SK-N-SH treated with all-trans-retinoic acid at 6 μM for 48 hours (cell line): ENCODE data around the gene ZCCHC2.

ENCODE experiments used
- ATAC-seq: fragments of 200-7000 bp; cut with Tn5 transposase; 3 replicates; pipeline ENCODE4 v1.9.1; 2020; ENCODE audit warnings: mild to moderate bottlenecking, moderate library complexity
- ARNTL ChIP-seq: fragments of 450-650 bp; formaldehyde crosslinking; IDR thresholded peaks from 2 replicates; pipeline ENCODE4 v1.5.0; 2020; ENCODE audit warnings: low read depth, mild to moderate bottlenecking, moderate library complexity, borderline replicate concordance
- BACH2 ChIP-seq: fragments of 250-450 bp; sonication (Bioruptor Pico); IDR thresholded peaks from 2 replicates; pipeline ENCODE4 v1.9.0; 2021; ENCODE audit warnings: mild to moderate bottlenecking, borderline replicate concordance
- CSDC2 ChIP-seq: fragments of 250-450 bp; sonication (Bioruptor Pico); IDR thresholded peaks from 2 replicates; pipeline ENCODE4 v1.5.0; 2020; ENCODE audit warnings: mild to moderate bottlenecking, moderate library complexity
- CSRNP3 ChIP-seq: fragments of 250-450 bp; sonication (Bioruptor Pico); IDR thresholded peaks from 2 replicates; pipeline ENCODE4 v1.5.1; 2021; ENCODE audit warnings: mild to moderate bottlenecking, moderate library complexity
- ESRRG ChIP-seq: fragments of 250-450 bp; sonication (Bioruptor Pico); IDR thresholded peaks from 2 replicates; pipeline ENCODE4 v1.6.1; 2021; ENCODE audit warnings: mild to moderate bottlenecking
- GLIS3 ChIP-seq: fragments of 250-450 bp; sonication (Bioruptor Pico); IDR thresholded peaks from 2 replicates; pipeline ENCODE4 v1.5.0; 2020; ENCODE audit warnings: mild to moderate bottlenecking, moderate library complexity
- ISL1 ChIP-seq: fragments of 250-450 bp; sonication (Bioruptor Pico); IDR thresholded peaks from 2 replicates; pipeline ENCODE4 v2.1.2; 2022; ENCODE audit warnings: mild to moderate bottlenecking, moderate library complexity
- OSR1 ChIP-seq: fragments of 250-450 bp; sonication (Bioruptor Pico); IDR thresholded peaks from 2 replicates; pipeline ENCODE4 v1.8.0; 2022; ENCODE audit warnings: moderate library complexity, mild to moderate bottlenecking, inconsistent platforms
- PATZ1 ChIP-seq: fragments of 250-450 bp; sonication (Bioruptor Pico); IDR thresholded peaks from 2 replicates; pipeline ENCODE4 v1.8.0; 2020; ENCODE audit warnings: mild to moderate bottlenecking, moderate library complexity, borderline replicate concordance
- PPARA ChIP-seq: fragments of 250-450 bp; sonication (Bioruptor Pico); IDR thresholded peaks from 2 replicates; pipeline ENCODE4 v1.5.0; 2020; ENCODE audit warnings: mild to moderate bottlenecking, borderline replicate concordance
- RARB ChIP-seq: fragments of 250-450 bp; sonication (Bioruptor Pico); IDR thresholded peaks from 2 replicates; pipeline ENCODE4 v1.8.0; 2021; ENCODE audit warnings: mild to moderate bottlenecking, moderate library complexity
- SNAI2 ChIP-seq: fragments of 250-450 bp; sonication (Bioruptor Pico); IDR thresholded peaks from 2 replicates; pipeline ENCODE4 v1.5.0; 2020; ENCODE audit warnings: mild to moderate bottlenecking, moderate library complexity
- TCF4 ChIP-seq: fragments of 250-450 bp; sonication (Bioruptor Pico); IDR thresholded peaks from 2 replicates; pipeline ENCODE4 v1.8.0; 2021; ENCODE audit warnings: mild to moderate bottlenecking, moderate library complexity, borderline replicate concordance
- TOX ChIP-seq: fragments of 250-450 bp; sonication (Bioruptor Pico); IDR thresholded peaks from 2 replicates; pipeline ENCODE4 v1.8.0; 2021; ENCODE audit warnings: mild to moderate bottlenecking, moderate library complexity, borderline replicate concordance
- ZC3H10 ChIP-seq: fragments of 250-450 bp; sonication (Bioruptor Pico); IDR thresholded peaks from 2 replicates; pipeline ENCODE4 v1.5.1; 2021; ENCODE audit warnings: mild to moderate bottlenecking, moderate library complexity
- ZFP3 ChIP-seq: fragments of 250-450 bp; sonication (Bioruptor Pico); IDR thresholded peaks from 2 replicates; pipeline ENCODE4 v1.5.0; 2020; ENCODE audit warnings: mild to moderate bottlenecking, moderate library complexity
- ZFP30 ChIP-seq: fragments of 450-650 bp; formaldehyde crosslinking; IDR thresholded peaks from 2 replicates; pipeline ENCODE4 v1.5.0; 2022; ENCODE audit warnings: mild to moderate bottlenecking, moderate library complexity
- ZNF70 ChIP-seq: fragments of 450-650 bp; formaldehyde crosslinking; IDR thresholded peaks from 2 replicates; pipeline ENCODE4 v1.5.0; 2020; ENCODE audit warnings: mild to moderate bottlenecking, moderate library complexity
- ZNF8 ChIP-seq: fragments of 450-650 bp; formaldehyde crosslinking; IDR thresholded peaks from 2 replicates; pipeline ENCODE4 v1.5.0; 2020; ENCODE audit warnings: mild to moderate bottlenecking, moderate library complexity
- TF ChIP-seq, protein P1 (sequence below): fragments of 250-450 bp; sonication (Bioruptor Pico); IDR thresholded peaks from 2 replicates; pipeline ENCODE4 v1.5.1; 2020; ENCODE audit warnings: low read depth, mild to moderate bottlenecking, moderate library complexity
- TF ChIP-seq, protein P2 (sequence below): fragments of 250-450 bp; sonication (Bioruptor Pico); IDR thresholded peaks from 2 replicates; pipeline ENCODE4 v1.5.0; 2020; ENCODE audit warnings: mild to moderate bottlenecking, moderate library complexity
- TF ChIP-seq, protein P3 (sequence below): fragments of 250-450 bp; sonication (Bioruptor Pico); IDR thresholded peaks from 2 replicates; pipeline ENCODE4 v1.8.0; 2021; ENCODE audit warnings: low read depth, mild to moderate bottlenecking, moderate library complexity, borderline replicate concordance

Gene ZCCHC2

GRCh38 chr18:62512996-62513395 is 9.8 kb upstream of the ZCCHC2 start:
- ATAC-seq: no peak
- TF ChIP-seq ESRRG (CRISPR knock-in tag) (no peak), ZC3H10 (CRISPR knock-in tag) (no peak), ARNTL (CRISPR knock-in tag) (no peak), PPARA (CRISPR knock-in tag) (no peak), CSDC2 (no peak), GLIS3 (no peak), PATZ1 (CRISPR knock-in tag) (no peak), BACH2 (CRISPR knock-in tag) (no peak), OSR1 (CRISPR knock-in tag) (no peak), ZNF8 (CRISPR knock-in tag) (no peak), ZFP30 (CRISPR knock-in tag) (no peak)
- TF ChIP-seq, protein P1, sequence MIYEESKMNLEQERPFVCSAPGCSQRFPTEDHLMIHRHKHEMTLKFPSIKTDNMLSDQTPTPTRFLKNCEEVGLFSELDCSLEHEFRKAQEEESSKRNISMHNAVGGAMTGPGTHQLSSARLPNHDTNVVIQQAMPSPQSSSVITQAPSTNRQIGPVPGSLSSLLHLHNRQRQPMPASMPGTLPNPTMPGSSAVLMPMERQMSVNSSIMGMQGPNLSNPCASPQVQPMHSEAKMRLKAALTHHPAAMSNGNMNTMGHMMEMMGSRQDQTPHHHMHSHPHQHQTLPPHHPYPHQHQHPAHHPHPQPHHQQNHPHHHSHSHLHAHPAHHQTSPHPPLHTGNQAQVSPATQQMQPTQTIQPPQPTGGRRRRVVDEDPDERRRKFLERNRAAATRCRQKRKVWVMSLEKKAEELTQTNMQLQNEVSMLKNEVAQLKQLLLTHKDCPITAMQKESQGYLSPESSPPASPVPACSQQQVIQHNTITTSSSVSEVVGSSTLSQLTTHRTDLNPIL (CRISPR knock-in tag): no peak
- TF ChIP-seq, protein P2, sequence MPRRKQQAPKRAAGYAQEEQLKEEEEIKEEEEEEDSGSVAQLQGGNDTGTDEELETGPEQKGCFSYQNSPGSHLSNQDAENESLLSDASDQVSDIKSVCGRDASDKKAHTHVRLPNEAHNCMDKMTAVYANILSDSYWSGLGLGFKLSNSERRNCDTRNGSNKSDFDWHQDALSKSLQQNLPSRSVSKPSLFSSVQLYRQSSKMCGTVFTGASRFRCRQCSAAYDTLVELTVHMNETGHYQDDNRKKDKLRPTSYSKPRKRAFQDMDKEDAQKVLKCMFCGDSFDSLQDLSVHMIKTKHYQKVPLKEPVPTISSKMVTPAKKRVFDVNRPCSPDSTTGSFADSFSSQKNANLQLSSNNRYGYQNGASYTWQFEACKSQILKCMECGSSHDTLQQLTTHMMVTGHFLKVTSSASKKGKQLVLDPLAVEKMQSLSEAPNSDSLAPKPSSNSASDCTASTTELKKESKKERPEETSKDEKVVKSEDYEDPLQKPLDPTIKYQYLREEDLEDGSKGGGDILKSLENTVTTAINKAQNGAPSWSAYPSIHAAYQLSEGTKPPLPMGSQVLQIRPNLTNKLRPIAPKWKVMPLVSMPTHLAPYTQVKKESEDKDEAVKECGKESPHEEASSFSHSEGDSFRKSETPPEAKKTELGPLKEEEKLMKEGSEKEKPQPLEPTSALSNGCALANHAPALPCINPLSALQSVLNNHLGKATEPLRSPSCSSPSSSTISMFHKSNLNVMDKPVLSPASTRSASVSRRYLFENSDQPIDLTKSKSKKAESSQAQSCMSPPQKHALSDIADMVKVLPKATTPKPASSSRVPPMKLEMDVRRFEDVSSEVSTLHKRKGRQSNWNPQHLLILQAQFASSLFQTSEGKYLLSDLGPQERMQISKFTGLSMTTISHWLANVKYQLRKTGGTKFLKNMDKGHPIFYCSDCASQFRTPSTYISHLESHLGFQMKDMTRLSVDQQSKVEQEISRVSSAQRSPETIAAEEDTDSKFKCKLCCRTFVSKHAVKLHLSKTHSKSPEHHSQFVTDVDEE (CRISPR knock-in tag): no peak
- TF ChIP-seq, protein P3, sequence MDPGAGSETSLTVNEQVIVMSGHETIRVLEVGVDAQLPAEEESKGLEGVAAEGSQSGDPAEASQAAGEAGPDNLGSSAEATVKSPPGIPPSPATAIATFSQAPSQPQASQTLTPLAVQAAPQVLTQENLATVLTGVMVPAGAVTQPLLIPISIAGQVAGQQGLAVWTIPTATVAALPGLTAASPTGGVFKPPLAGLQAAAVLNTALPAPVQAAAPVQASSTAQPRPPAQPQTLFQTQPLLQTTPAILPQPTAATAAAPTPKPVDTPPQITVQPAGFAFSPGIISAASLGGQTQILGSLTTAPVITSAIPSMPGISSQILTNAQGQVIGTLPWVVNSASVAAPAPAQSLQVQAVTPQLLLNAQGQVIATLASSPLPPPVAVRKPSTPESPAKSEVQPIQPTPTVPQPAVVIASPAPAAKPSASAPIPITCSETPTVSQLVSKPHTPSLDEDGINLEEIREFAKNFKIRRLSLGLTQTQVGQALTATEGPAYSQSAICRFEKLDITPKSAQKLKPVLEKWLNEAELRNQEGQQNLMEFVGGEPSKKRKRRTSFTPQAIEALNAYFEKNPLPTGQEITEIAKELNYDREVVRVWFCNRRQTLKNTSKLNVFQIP (CRISPR knock-in tag): no peak
- TF ChIP-seq, all 23 proteins: peak for 0

GRCh38 chr18:62514570-62514969 is 8.3 kb upstream of the ZCCHC2 start:
- no peak for ATAC-seq
- no peak for TF ChIP-seq TOX (CRISPR knock-in tag)
- TF ChIP-seq ISL1 (CRISPR knock-in tag): no peak
- TF ChIP-seq TCF4: no peak

DNA sequence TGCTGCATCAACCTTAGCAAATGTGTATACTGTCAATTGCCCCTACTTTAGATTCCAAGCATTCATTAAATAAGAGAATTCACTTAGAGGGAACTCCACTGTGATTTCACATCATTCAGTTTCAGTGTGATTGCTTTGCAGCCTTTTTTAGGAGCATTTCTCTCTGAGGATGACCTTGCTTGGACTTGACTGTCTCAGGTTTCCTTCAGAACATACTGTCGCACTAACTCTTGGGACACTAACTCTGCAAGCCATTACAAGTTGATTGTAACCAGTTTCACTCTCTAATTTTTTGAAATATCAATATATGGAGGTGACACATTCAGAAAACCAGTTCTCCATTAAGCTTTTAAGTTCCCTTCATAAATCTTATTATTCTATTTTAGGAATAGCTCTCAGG is 6.6 kb upstream of the ZCCHC2 start:
- no peak for ATAC-seq
- TF ChIP-seq ZFP30 (CRISPR knock-in tag) (no peak), ZC3H10 (CRISPR knock-in tag) (no peak), CSRNP3 (CRISPR knock-in tag) (no peak), ZNF8 (CRISPR knock-in tag) (no peak), ZFP3 (no peak), GLIS3 (no peak), BACH2 (CRISPR knock-in tag) (no peak), RARB (CRISPR knock-in tag) (no peak), SNAI2 (CRISPR knock-in tag) (no peak), PPARA (CRISPR knock-in tag) (no peak), TCF4 (no peak), ZNF70 (CRISPR knock-in tag) (no peak)
- TF ChIP-seq, protein P2 (CRISPR knock-in tag): no peak
- TF ChIP-seq, protein P1 (CRISPR knock-in tag): no peak
- TF ChIP-seq, protein P3 (CRISPR knock-in tag): no peak
